ENCODE data around the gene UHRF1. TPM values are rescaled to one million over a fixed set of nuclear protein-coding genes. Genes with fewer than 3 reads are reported as not detected.

Gene UHRF1
- total and polyA plus RNA-seq, 2 of the 13 experiments (the other 11 are each of a cell fraction or from before 2014, with no cell fraction given) = 6.8 to 78.4 TPM

GRCh38 chr19:4909156-4909896 lies at the start of gene UHRF1 (continued):
- no peak for TF ChIP-seq ZNF251 (CRISPR knock-in tag; IDR thresholded peaks at IDR 0.05)
- TF ChIP-seq KDM6A (CRISPR knock-in tag; IDR thresholded peaks at IDR 0.05; ENCODE audit: low read depth) = no peak
- TF ChIP-seq ZNF468 (CRISPR knock-in tag; IDR thresholded peaks at IDR 0.05) = no peak
- no peak for TF ChIP-seq ELF4 (CRISPR knock-in tag; IDR thresholded peaks at IDR 0.05; ENCODE audit: borderline replicate concordance)
- TF ChIP-seq ZHX2 (IDR thresholded peaks at IDR 0.05; ENCODE audit: low read depth) = no peak
- peak; percentile 83 for TF ChIP-seq ZHX2 (CRISPR knock-in tag; IDR thresholded peaks at IDR 0.05; ENCODE audit: borderline replicate concordance)
- no peak for TF ChIP-seq GTF2F1 (IDR thresholded peaks at IDR 0.05; ENCODE audit: low read length)
- no peak for TF ChIP-seq ZNF616 (CRISPR knock-in tag; IDR thresholded peaks at IDR 0.05; ENCODE audit: low read depth)
- TF ChIP-seq KLF13 (CRISPR knock-in tag; IDR thresholded peaks at IDR 0.05) = no peak
- TF ChIP-seq RXRA (CRISPR knock-in tag; IDR thresholded peaks at IDR 0.05) = no peak; the same call in 1 of the 2 replicates
- no peak for TF ChIP-seq SKIL (CRISPR knock-in tag; IDR thresholded peaks at IDR 0.05; ENCODE audit: borderline replicate concordance)
- 0 out of 2 replicates have a peak, but pooled peaks have one; percentile 41 for TF ChIP-seq HOXA5 (CRISPR knock-in tag; IDR thresholded peaks at IDR 0.05)
- TF ChIP-seq NFE2L1 (CRISPR knock-in tag; IDR thresholded peaks at IDR 0.05; ENCODE audit: borderline replicate concordance) = no peak
- no peak for TF ChIP-seq NFRKB (IDR thresholded peaks at IDR 0.05)
- TF ChIP-seq NRL (CRISPR knock-in tag; IDR thresholded peaks at IDR 0.05; ENCODE audit: borderline replicate concordance) = peak; percentile 74; the same call in 1 of the 2 replicates
- TF ChIP-seq ZNF800 (CRISPR knock-in tag; IDR thresholded peaks at IDR 0.05) = 0 out of 2 replicates have a peak, but pooled peaks have one; percentile 2
- no peak for TF ChIP-seq EHMT2 (IDR thresholded peaks at IDR 0.05; ENCODE audit: borderline replicate concordance, low read depth, low read length)
- no peak for TF ChIP-seq SAFB2 (CRISPR knock-in tag; IDR thresholded peaks at IDR 0.05; ENCODE audit: borderline replicate concordance, low read depth)
- TF ChIP-seq ZNF232 (CRISPR knock-in tag; IDR thresholded peaks at IDR 0.05; ENCODE audit: borderline replicate concordance) = 0 out of 2 replicates have a peak, but pooled peaks have one; percentile 59
